ENCODE data around the gene ZFPM1. TPM values are rescaled to one million over a fixed set of nuclear protein-coding genes. Genes with fewer than 3 reads are reported as not detected.

ZFPM1 gene
- total RNA-seq, 1 donor from 2014 or later: 5.6 TPM

DNA sequence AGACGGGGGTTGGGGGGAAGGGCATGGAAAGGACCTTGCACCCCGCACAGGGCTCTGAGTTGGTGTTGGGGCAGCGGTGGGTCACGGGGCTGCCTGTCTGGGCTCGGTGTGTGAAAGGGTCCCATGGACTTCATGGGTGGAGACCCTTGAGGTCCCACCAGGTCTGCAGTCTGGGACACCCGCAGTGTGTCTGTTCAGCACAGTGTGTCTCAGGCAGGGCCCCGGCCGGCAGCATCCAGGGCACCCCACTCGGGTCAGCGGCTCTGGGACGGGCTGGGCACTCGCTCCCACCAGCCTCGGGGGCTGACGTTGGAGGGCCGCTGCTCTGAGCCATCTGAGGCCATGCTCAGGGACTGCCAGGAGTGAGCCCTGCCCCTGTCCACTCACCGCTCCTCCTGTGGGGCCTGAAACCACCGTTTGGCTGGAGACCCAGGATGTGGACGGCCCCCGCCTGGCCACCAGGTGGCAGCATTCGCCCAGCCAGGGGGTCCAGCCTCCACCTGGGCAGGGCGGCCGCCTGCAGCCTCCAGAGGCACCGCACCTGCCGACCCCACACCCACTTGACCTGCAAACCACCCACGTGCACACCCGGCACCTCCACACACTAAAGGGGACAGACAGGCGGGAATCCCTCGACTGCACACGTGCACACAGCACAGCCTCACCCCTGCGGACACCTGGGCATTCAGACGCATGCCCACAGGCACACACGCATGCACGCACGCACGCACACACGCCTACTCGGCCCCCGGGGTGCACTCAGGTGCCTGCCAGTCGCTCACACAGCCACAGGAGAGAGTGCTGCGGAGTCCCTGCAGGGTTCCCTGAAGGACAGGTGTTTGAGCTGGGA lies 10.1 kb upstream of the ZFPM1 start:
- H3K4me3 ChIP-seq: peak overlapping the region; percentile 1
- peaks cover 31% of the 10 kb centered on the region for H3K27me3 ChIP-seq (ENCODE audit: low read depth)
- ATAC-seq (peak; percentile 88 to 93), DNase-seq (peak; percentile 83)
- no peaks in the 10 kb centered on the region for H3K36me3 ChIP-seq
- TF ChIP-seq, protein P1, sequence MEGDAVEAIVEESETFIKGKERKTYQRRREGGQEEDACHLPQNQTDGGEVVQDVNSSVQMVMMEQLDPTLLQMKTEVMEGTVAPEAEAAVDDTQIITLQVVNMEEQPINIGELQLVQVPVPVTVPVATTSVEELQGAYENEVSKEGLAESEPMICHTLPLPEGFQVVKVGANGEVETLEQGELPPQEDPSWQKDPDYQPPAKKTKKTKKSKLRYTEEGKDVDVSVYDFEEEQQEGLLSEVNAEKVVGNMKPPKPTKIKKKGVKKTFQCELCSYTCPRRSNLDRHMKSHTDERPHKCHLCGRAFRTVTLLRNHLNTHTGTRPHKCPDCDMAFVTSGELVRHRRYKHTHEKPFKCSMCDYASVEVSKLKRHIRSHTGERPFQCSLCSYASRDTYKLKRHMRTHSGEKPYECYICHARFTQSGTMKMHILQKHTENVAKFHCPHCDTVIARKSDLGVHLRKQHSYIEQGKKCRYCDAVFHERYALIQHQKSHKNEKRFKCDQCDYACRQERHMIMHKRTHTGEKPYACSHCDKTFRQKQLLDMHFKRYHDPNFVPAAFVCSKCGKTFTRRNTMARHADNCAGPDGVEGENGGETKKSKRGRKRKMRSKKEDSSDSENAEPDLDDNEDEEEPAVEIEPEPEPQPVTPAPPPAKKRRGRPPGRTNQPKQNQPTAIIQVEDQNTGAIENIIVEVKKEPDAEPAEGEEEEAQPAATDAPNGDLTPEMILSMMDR (IDR thresholded peaks at IDR 0.05): peak; percentile 98
- no peaks in the 10 kb centered on the region for H3K9me3 ChIP-seq
- peaks cover 8% of the 10 kb centered on the region for H3K4me1 ChIP-seq
- no peak overlapping the region for H3K27ac ChIP-seq
- intact Hi-C loops (cut with DNase I): loop anchor here (5.0 kb wide), 1 partner anchor 84 kb away; no protein-coding TSS in a partner anchor

DNA sequence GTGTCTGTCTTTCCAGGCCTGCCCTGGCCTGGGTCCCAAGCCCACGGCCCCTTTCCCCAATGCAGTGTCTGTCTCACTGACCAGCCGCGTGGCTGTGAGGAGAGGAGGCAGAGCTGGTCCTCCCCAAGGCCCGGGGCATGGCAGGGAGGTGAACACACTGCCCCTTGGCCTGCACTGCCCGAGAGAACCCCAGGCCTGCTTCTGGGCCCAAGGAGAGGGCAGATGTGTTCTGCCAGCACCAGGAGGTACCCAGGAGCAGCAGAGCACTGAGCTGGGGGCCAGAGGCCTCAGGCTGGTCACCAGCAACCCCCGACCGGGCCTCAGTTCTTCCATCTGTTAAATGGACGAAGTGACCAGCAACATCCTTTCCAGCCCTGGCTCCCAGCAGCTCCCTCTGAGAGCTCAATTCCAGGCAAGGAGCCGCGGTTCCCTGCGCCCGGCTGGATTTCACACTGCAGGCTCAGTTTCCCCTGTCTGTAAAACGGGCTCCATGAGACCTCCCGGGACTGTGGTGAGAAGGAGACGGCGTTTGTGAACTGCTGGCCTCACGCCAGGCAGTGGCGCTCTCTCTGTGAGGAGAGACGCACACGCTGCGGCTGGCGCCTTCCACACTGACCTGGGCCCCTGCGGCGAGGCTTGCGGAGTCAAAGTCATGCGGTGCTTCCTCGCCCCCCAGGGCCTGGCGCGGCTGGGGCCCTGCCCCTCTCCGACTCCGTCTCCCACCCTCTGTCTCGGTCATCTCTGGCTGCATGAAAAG lies 8.1 kb upstream of the ZFPM1 start:
- ATAC-seq: no peak
- Histone ChIP-seq H3K9me3 (no peaks in the 10 kb centered on the region), H3K36me3 (no peaks in the 10 kb centered on the region), H3K4me1 (peaks cover 21% of the 10 kb centered on the region), H3K4me3 (no peak overlapping the region), H3K27ac (no peak overlapping the region), H3K27me3 (ENCODE audit: low read depth) (peaks cover 31% of the 10 kb centered on the region)
- TF ChIP-seq, protein P1 (IDR thresholded peaks at IDR 0.05): no peak
- intact Hi-C loops (cut with DNase I): loop anchor here (5.0 kb wide), 1 partner anchor 82 kb away; no protein-coding TSS in a partner anchor
- no peak for DNase-seq

DNA sequence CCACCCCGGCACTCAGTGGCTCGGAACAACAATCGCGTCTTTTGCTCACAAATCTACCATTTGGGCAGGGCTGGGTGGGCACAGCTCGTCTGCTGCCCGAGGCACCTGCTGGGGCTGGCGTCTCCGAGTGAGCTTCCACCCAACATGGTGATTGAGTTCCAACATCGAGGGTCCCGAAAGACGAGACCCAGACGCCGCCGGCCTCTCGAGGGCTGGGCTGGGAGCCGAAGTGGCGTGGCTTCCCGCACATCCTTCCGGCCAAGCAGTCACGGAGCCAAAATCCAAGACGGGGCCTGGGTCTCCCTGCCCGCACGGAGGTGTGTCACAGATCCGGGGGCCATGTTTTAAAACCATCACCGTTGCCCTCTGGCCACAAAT lies 7.5 kb upstream of the ZFPM1 start:
- Histone ChIP-seq H3K27ac (no peak overlapping the region), H3K27me3 (ENCODE audit: low read depth) (peaks cover 31% of the 10 kb centered on the region), H3K4me3 (no peak overlapping the region), H3K9me3 (no peaks in the 10 kb centered on the region), H3K36me3 (no peaks in the 10 kb centered on the region), H3K4me1 (peaks cover 21% of the 10 kb centered on the region)
- intact Hi-C loops (cut with DNase I): no loop called here
- TF ChIP-seq, protein P1 (IDR thresholded peaks at IDR 0.05): no peak
- DNase-seq (no peak), ATAC-seq (no peak)

DNA sequence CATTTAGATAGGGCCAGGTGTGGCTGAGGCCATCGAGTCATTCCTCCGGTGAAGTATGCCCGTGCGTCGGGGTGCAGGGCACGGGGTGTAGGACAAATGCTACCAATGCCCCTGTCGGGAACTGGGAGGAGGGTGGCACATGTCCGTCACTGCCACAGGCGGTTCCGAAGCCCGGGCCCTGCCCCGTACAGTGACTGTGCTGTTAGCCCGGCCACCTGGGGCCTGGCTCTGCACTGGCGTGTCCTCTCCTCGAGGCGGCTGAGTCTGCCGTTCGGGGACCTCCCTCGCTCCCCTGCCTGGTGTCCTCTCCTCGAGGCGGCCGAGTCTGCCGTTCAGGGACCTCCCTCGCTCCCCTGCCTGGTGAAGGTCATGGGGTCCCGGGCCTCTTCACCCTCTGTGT lies 7.0 kb upstream of the ZFPM1 start:
- intact Hi-C loops (cut with DNase I): no loop called here
- no peaks in the 10 kb centered on the region for H3K36me3 ChIP-seq
- no peak overlapping the region for H3K27ac ChIP-seq
- H3K4me1 ChIP-seq: peaks cover 21% of the 10 kb centered on the region
- no peak for DNase-seq
- no peaks in the 10 kb centered on the region for H3K9me3 ChIP-seq
- ATAC-seq: no peak
- peaks cover 27% of the 10 kb centered on the region for H3K27me3 ChIP-seq (ENCODE audit: low read depth)
- H3K4me3 ChIP-seq: no peak overlapping the region
- TF ChIP-seq, protein P1 (IDR thresholded peaks at IDR 0.05): no peak

DNA sequence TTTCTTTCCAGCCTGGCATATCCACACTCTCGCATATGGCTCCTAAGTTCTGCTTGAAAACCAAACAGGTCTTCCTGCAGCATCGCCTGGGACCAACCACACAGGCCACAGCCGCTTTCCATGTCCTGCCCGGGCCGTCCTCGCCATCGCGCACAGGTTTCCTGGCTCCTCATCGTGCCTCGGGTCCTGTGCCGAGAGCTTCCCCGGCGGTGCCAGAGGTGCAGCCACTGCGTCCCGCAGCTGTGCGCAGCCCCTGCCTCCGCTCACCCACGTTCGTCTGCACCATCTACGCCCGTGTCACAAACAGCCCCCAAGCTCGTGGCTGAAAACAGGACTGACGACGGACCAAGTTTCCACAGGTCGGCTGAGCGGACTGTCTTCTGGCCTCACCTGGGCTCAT lies 6.3 kb upstream of the ZFPM1 start:
- intact Hi-C loops (cut with DNase I): no loop called here
- DNase-seq: no peak
- TF ChIP-seq, protein P1 (IDR thresholded peaks at IDR 0.05): no peak

More for the DNA sequence above, 6.3 kb upstream of the ZFPM1 start:
- Histone ChIP-seq H3K4me3 (no peak overlapping the region), H3K36me3 (no peaks in the 10 kb centered on the region), H3K27ac (no peak overlapping the region), H3K27me3 (ENCODE audit: low read depth) (peaks cover 22% of the 10 kb centered on the region), H3K9me3 (no peaks in the 10 kb centered on the region), H3K4me1 (peaks cover 22% of the 10 kb centered on the region)
- ATAC-seq: no peak

All from lower lobe of right lung (tissue), 2 donors.